ENCODE measurements around the gene FOXQ1. TPM values are rescaled to one million over a fixed set of nuclear protein-coding genes. Genes with fewer than 3 reads are reported as not detected.

The FOXQ1 gene
- total RNA-seq, 1 donor from 2014 or later = not detected

GRCh38 chr6:1266686-1267056 lies 45.2 kb upstream of the FOXQ1 start:
- H3K4me3 Mint-ChIP-seq = no peak overlapping the region
- DNase-seq (ENCODE audit: low read depth, low spot score) = no peak
- H3K27me3 Mint-ChIP-seq (ENCODE audit: low read depth) = peaks cover 16% of the 10 kb centered on the region
- TF ChIP-seq, protein P1, sequence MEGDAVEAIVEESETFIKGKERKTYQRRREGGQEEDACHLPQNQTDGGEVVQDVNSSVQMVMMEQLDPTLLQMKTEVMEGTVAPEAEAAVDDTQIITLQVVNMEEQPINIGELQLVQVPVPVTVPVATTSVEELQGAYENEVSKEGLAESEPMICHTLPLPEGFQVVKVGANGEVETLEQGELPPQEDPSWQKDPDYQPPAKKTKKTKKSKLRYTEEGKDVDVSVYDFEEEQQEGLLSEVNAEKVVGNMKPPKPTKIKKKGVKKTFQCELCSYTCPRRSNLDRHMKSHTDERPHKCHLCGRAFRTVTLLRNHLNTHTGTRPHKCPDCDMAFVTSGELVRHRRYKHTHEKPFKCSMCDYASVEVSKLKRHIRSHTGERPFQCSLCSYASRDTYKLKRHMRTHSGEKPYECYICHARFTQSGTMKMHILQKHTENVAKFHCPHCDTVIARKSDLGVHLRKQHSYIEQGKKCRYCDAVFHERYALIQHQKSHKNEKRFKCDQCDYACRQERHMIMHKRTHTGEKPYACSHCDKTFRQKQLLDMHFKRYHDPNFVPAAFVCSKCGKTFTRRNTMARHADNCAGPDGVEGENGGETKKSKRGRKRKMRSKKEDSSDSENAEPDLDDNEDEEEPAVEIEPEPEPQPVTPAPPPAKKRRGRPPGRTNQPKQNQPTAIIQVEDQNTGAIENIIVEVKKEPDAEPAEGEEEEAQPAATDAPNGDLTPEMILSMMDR (conservative IDR thresholded peaks at IDR 0.05) = no peak
- no peaks in the 10 kb centered on the region for H3K9me3 Mint-ChIP-seq
- no peaks in the 10 kb centered on the region for H3K36me3 Mint-ChIP-seq (ENCODE audit: low read depth)
- no peak overlapping the region for H3K27ac Mint-ChIP-seq (ENCODE audit: unreplicated experiment)
- H3K4me1 Mint-ChIP-seq = no peaks in the 10 kb centered on the region

- Mint-ChIP-seq H3K36me3 (ENCODE audit: low read depth) (no peaks in the 10 kb centered on the region), H3K4me1 (no peaks in the 10 kb centered on the region), H3K4me3 (no peak overlapping the region), H3K27me3 (ENCODE audit: low read depth) (peaks cover 20% of the 10 kb centered on the region), H3K27ac (ENCODE audit: unreplicated experiment) (no peak overlapping the region), H3K9me3 (peaks cover 3% of the 10 kb centered on the region)
- TF ChIP-seq, protein P1 (conservative IDR thresholded peaks at IDR 0.05) = no peak
- no peak for DNase-seq (ENCODE audit: low read depth, low spot score)
Measured at GRCh38 chr6:1267057-1267732, 44.7 kb upstream of the FOXQ1 start.

DNA sequence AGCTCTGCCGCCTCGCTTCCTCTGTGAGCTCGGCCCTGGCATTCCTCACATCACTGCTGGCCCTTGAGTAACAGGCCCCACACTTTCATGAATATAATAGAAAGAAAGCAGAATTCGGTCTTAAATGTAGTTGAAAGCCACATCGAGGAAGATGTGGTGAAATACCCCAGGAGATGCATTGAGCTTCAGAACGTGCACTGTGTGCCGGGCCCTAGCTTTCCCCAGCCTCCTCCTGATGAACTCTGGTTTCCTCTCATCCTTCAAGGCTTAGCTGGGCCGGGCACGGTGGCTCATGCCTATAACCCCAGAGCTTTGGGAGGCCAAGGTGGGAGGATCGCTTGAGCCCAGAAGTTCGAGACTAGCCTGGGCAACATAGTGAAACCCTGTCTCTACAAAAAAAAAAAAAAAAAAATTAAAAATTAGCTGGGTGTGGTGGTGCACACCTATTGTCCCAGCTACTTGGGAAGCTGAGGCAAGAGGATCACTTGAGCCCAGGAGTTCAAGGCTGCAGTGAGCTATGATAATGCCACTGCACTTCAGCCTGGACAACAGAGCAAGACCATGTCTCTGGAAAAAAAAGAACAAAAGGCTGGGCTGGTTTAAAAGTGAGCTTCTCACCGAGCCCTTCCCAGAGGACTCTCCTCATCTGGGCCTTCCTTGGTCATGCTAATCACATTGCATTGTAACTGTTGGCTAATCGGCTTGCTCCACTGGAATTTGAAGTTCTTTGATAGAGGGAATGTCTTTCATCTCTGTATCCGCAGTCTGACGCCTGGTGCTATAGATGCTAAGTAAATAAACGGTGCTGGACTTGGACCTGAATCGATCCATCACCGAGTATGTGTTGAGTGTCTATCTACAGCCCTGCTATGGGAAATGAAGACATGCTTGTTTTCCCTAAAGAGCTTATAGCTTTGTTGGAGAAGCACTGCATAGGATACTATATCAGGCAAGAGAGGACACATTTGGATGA lies 43.8 kb upstream of the FOXQ1 start:
- TF ChIP-seq, protein P1 (conservative IDR thresholded peaks at IDR 0.05) = no peak
- Mint-ChIP-seq H3K9me3 (peaks cover 9% of the 10 kb centered on the region), H3K4me3 (no peak overlapping the region), H3K27me3 (ENCODE audit: low read depth) (peaks cover 26% of the 10 kb centered on the region), H3K4me1 (no peaks in the 10 kb centered on the region), H3K36me3 (ENCODE audit: low read depth) (peaks cover 2% of the 10 kb centered on the region), H3K27ac (ENCODE audit: unreplicated experiment) (no peak overlapping the region)
- no peak for DNase-seq (ENCODE audit: low read depth, low spot score)

DNA sequence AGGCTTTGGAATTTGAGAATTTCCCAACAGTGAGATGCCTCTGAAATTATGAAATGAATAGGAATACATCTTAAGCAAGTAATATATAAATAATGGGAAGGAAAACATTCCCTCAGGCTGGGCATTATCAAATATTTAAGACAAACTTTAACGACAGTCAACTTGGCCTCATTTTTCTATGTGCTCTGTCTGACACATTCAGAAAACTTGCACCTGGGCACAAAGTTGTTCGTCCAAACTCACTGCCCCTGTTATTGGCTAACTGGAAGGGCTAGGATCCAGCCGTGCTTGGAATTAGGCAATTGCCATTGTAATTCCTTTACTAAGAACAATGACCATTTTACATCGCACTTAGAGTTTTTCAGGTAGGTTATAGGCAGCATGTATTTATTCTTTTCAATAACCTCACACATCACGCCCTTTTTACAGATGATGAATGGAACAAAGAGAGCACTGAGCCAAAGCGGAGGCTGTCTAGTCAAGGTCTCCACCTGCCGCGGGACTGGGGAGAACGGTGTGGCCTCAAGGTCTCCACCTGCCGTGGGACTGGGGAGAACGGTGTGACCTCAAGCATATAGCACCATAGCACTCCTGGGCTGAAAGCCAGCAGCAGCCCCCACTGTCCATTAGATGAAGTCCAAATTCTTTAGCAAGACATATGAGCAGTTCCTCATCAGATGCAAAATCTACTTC lies 40.7 kb upstream of the FOXQ1 start:
- Mint-ChIP-seq H3K36me3 (ENCODE audit: low read depth) (peaks cover 3% of the 10 kb centered on the region), H3K4me3 (no peak overlapping the region), H3K4me1 (no peaks in the 10 kb centered on the region), H3K27ac (ENCODE audit: unreplicated experiment) (no peak overlapping the region), H3K9me3 (peaks cover 19% of the 10 kb centered on the region), H3K27me3 (ENCODE audit: low read depth) (peaks cover 36% of the 10 kb centered on the region)
- TF ChIP-seq, protein P1 (conservative IDR thresholded peaks at IDR 0.05) = no peak
- no peak for DNase-seq (ENCODE audit: low read depth, low spot score)

GRCh38 chr6:1278061-1278720 lies 33.7 kb upstream of the FOXQ1 start:
- DNase-seq (ENCODE audit: low read depth, low spot score) = no peak
- H3K4me1 Mint-ChIP-seq = peaks cover 4% of the 10 kb centered on the region
- TF ChIP-seq, protein P1 (conservative IDR thresholded peaks at IDR 0.05) = no peak
- peaks cover under 1% of the 10 kb centered on the region for H3K36me3 Mint-ChIP-seq (ENCODE audit: low read depth)
- no peak overlapping the region for H3K4me3 Mint-ChIP-seq
- peaks cover 9% of the 10 kb centered on the region for H3K9me3 Mint-ChIP-seq
- peaks cover 57% of the 10 kb centered on the region for H3K27me3 Mint-ChIP-seq (ENCODE audit: low read depth)
- H3K27ac Mint-ChIP-seq (ENCODE audit: unreplicated experiment) = no peak overlapping the region

All from neural crest cell (in vitro differentiated cells).